Mesenchymal stem cell (in vitro differentiated cells and primary cell): ENCODE results near the gene CDH16.

Experiments
- DNase-seq: peaks from one replicate; pipeline ENCODE4 v3.0.0-alpha.2; 2013
- H2AFZ ChIP-seq: one replicate; pipeline ENCODE4 v1.6.1; 2013; ENCODE audit warnings: low read depth, mild to moderate bottlenecking, control low read depth, inconsistent platforms, low read length, moderate library complexity
- H2AK5ac ChIP-seq: 2 replicates; pipeline ENCODE4 v1.6.1; 2013; ENCODE audit warnings: low read length, moderate library complexity, mild to moderate bottlenecking, inconsistent platforms; ENCODE audit not compliant: severe bottlenecking
- H2BK120ac ChIP-seq: one replicate; pipeline ENCODE4 v1.6.1; 2013; ENCODE audit warnings: low read depth, mild to moderate bottlenecking, inconsistent platforms, low read length, moderate library complexity
- H2BK12ac ChIP-seq, 2 experiments: one replicate each; pipeline ENCODE4 v1.6.1; 2013; ENCODE audit warnings: inconsistent platforms in 2 of 2, low read length in 2 of 2, mild to moderate bottlenecking in 2 of 2, moderate library complexity in 2 of 2, control low read depth in 1 of 2
- H2BK15ac ChIP-seq: one replicate; pipeline ENCODE4 v1.6.1; 2013; ENCODE audit warnings: mild to moderate bottlenecking, low read depth, inconsistent platforms; ENCODE audit not compliant: poor library complexity, severe bottlenecking
- H2BK5ac ChIP-seq: 2 replicates; pipeline ENCODE4 v1.6.1; 2013; ENCODE audit warnings: low read depth, mild to moderate bottlenecking, low read length, control low read depth, inconsistent platforms; ENCODE audit not compliant: poor library complexity, severe bottlenecking
- H3K14ac ChIP-seq, 2 experiments: one replicate each; pipeline ENCODE4 v1.6.1; 2013; ENCODE audit warnings: inconsistent platforms in 2 of 2, low read length in 2 of 2, control low read depth in 1 of 2, mild to moderate bottlenecking in 1 of 2, moderate library complexity in 1 of 2
- H3K18ac ChIP-seq, 2 experiments: one replicate each; pipeline ENCODE4 v1.6.1; 2013; ENCODE audit warnings: inconsistent platforms in 2 of 2, low read length in 2 of 2, control low read depth in 1 of 2, low read depth in 1 of 2, mild to moderate bottlenecking in 1 of 2
- H3K23ac ChIP-seq, 2 experiments: one replicate each; pipeline ENCODE4 v1.6.1; 2013; ENCODE audit warnings: inconsistent platforms in 2 of 2, low read length in 2 of 2, mild to moderate bottlenecking in 2 of 2, moderate library complexity in 2 of 2, control low read depth in 1 of 2
- H3K27ac ChIP-seq: 2 replicates; pipeline ENCODE4 v1.5.1; 2013; ENCODE audit warnings: mild to moderate bottlenecking, moderate library complexity, low read length, control low read depth, inconsistent platforms; ENCODE audit not compliant: poor library complexity, severe bottlenecking
- H3K27me3 ChIP-seq, 2 experiments: 2 replicates each; pipeline versions ENCODE4 v1.6.1 to v1.7.0; 2013; ENCODE audit warnings: low read length in 2 of 2, mild to moderate bottlenecking in 2 of 2, moderate library complexity in 2 of 2, control low read depth in 1 of 2, inconsistent platforms in 1 of 2; ENCODE audit not compliant: control insufficient read depth in 1 of 2, insufficient read depth in 1 of 2
- H3K36me3 ChIP-seq, 2 experiments: 2 replicates each; pipeline versions ENCODE4 v1.6.1 to v1.7.0; 2013; ENCODE audit warnings: low read length in 2 of 2, control low read depth in 1 of 2, inconsistent platforms in 1 of 2, low read depth in 1 of 2, mild to moderate bottlenecking in 1 of 2; ENCODE audit not compliant: insufficient read depth in 2 of 2, control insufficient read depth in 1 of 2
- H3K4ac ChIP-seq, 2 experiments: one replicate each; pipeline ENCODE4 v1.6.1; 2013; ENCODE audit warnings: inconsistent platforms in 2 of 2, low read length in 2 of 2, mild to moderate bottlenecking in 2 of 2, moderate library complexity in 2 of 2, control low read depth in 1 of 2, low read depth in 1 of 2
- H3K4me1 ChIP-seq: 2 replicates; pipeline ENCODE4 v1.6.1; 2013; ENCODE audit warnings: low read depth, low read length, control low read depth; ENCODE audit not compliant: control insufficient read depth, insufficient read depth
- H3K4me2 ChIP-seq: 2 replicates; pipeline ENCODE4 v1.6.1; 2013; ENCODE audit warnings: low read length, mild to moderate bottlenecking, inconsistent platforms; ENCODE audit not compliant: poor library complexity, severe bottlenecking
- H3K4me3 ChIP-seq, 2 experiments: 2 replicates each; pipeline versions ENCODE4 v1.5.1 to v1.7.0; 2013; ENCODE audit warnings: low read length in 2 of 2, mild to moderate bottlenecking in 2 of 2, control low read depth in 1 of 2, low read depth in 1 of 2; ENCODE audit not compliant: insufficient read depth in 1 of 2
- H3K79me1 ChIP-seq: replicated peaks from 2 replicates; pipeline ENCODE4 v1.6.1; 2013; ENCODE audit warnings: mild to moderate bottlenecking, control low read depth, low read length, inconsistent platforms; ENCODE audit not compliant: poor library complexity, severe bottlenecking
- H3K9ac ChIP-seq: 2 replicates; pipeline ENCODE4 v1.7.0; 2013; ENCODE audit warnings: mild to moderate bottlenecking, low read length, moderate library complexity
- H3K9me3 ChIP-seq: 2 replicates; pipeline ENCODE4 v1.7.0; 2013; ENCODE audit warnings: mild to moderate bottlenecking, low read length; ENCODE audit not compliant: control insufficient read depth
- H4K8ac ChIP-seq: one replicate; pipeline ENCODE4 v1.6.1; 2013; ENCODE audit warnings: inconsistent platforms, mild to moderate bottlenecking, low read length, moderate library complexity
- H4K91ac ChIP-seq: one replicate; pipeline ENCODE4 v1.6.1; 2013; ENCODE audit warnings: mild to moderate bottlenecking, low read length, inconsistent platforms
- WGBS: methylation state at CpG from one replicate; pipeline ENCODE4 v1.1.7; 2013; ENCODE audit warnings: mixed read lengths; 5-methylcytosine and 5-hydroxymethylcytosine counted together

CDH16 gene

GRCh38 chr16:66926961-66927436, 8.3 kb upstream of the CDH16 start:
- Histone ChIP-seq H3K27ac (peak overlapping the region; percentile 48), H3K27me3 (peaks cover 0 to 14% of the 10 kb centered on the region in 2 experiments), H2AFZ (no peak overlapping the region), H3K36me3 (peaks cover 7 to 18% of the 10 kb centered on the region in 2 experiments), H2BK12ac (peak overlapping the region; percentile 88 to 98), H3K9ac (peak overlapping the region; percentile 55), H2BK120ac (peak overlapping the region; percentile 7), H4K8ac (peak overlapping the region; percentile 27), H3K4ac (peak overlapping the region; percentile 54 to 88), H3K14ac (no peak overlapping the region), H3K4me3 (no peak overlapping the region), H2BK15ac (no peak overlapping the region), H4K91ac (no peak overlapping the region), H3K4me1 (peaks cover 50% of the 10 kb centered on the region), H3K4me2 (no peak overlapping the region), H2AK5ac (peak overlapping the region; percentile 29), H3K23ac (no peak overlapping the region), H2BK5ac (no peak overlapping the region), H3K18ac (peak overlapping the region in 1 of 2 experiments; percentile 86), H3K79me1 (no peaks in the 10 kb centered on the region), H3K9me3 (no peaks in the 10 kb centered on the region)
- 27% methylated on average over 2 of the region's 3 CpGs for WGBS
- DNase-seq: peak; percentile 97

- Histone ChIP-seq H3K27ac (peak overlapping the region; percentile 29), H3K9ac (peak overlapping the region; percentile 33), H2BK15ac (peak overlapping the region; percentile 74), H3K4me3 (no peak overlapping the region), H3K27me3 (peaks cover 2 to 20% of the 10 kb centered on the region in 2 experiments), H4K8ac (peak overlapping the region; percentile 23), H4K91ac (peak overlapping the region; percentile 93), H3K4ac (peak overlapping the region; percentile 30 to 54), H3K4me2 (no peak overlapping the region), H3K4me1 (peaks cover 50% of the 10 kb centered on the region), H3K23ac (no peak overlapping the region), H2BK120ac (peak overlapping the region; percentile 7), H2BK5ac (no peak overlapping the region), H3K18ac (peak overlapping the region; percentile 47 to 86), H3K9me3 (no peaks in the 10 kb centered on the region), H3K36me3 (peaks cover under 1 to 22% of the 10 kb centered on the region in 2 experiments), H3K14ac (peak overlapping the region in 1 of 2 experiments; percentile 91), H2AFZ (no peak overlapping the region), H2AK5ac (peak overlapping the region; percentile 88), H2BK12ac (peak overlapping the region; percentile 88 to 98), H3K79me1 (no peaks in the 10 kb centered on the region)
- peak; percentile 44 for DNase-seq
- WGBS: 85% methylated on average over 5 of the region's 5 CpGs
Measured at GRCh38 chr16:66926171-66926947, 7.7 kb upstream of the CDH16 start.

- peak within 1 kb of the TSS; percentile 62 for H3K9ac ChIP-seq
- H2BK12ac ChIP-seq: peak within 1 kb of the TSS; percentile 88 to 98
- H2BK120ac ChIP-seq: peak within 1 kb of the TSS; percentile 7
- peaks cover 0 to 18% of the 10 kb centered on the region in 2 experiments for H3K36me3 ChIP-seq
- H4K8ac ChIP-seq: peak within 1 kb of the TSS; percentile 66
- peak within 1 kb of the TSS; percentile 30 for H2AFZ ChIP-seq
- H3K23ac ChIP-seq: no peak within 1 kb of the TSS
- peaks cover 8 to 28% of the 10 kb centered on the region in 2 experiments for H3K27me3 ChIP-seq
- peak within 1 kb of the TSS in 1 of 2 experiments; percentile 91 for H3K14ac ChIP-seq
- peak within 1 kb of the TSS; percentile 93 for H4K91ac ChIP-seq
- H2BK5ac ChIP-seq: peak within 1 kb of the TSS; percentile 32
- peak within 1 kb of the TSS; percentile 77 for H3K4me2 ChIP-seq
- H3K79me1 ChIP-seq: no peaks in the 10 kb centered on the region
- peak within 1 kb of the TSS; percentile 88 for H2AK5ac ChIP-seq
- peak within 1 kb of the TSS; percentile 61 to 70 for H3K4me3 ChIP-seq
- peak within 1 kb of the TSS; percentile 30 to 63 for H3K4ac ChIP-seq
- no peak within 1 kb of the TSS for H3K27ac ChIP-seq
- H2BK15ac ChIP-seq: peak within 1 kb of the TSS; percentile 74
- H3K18ac ChIP-seq: peak within 1 kb of the TSS; percentile 47 to 86
- H3K9me3 ChIP-seq: no peaks in the 10 kb centered on the region
- DNase-seq: peak; percentile 86
- H3K4me1 ChIP-seq: peaks cover 52% of the 10 kb centered on the region
- 6% methylated on average over 32 of the region's 42 CpGs for WGBS
Measured at GRCh38 chr16:66925322-66925840, 6.7 kb upstream of the CDH16 start, which contains the start of gene RRAD. Gene RRAD (minus strand): TSS chr16:66925535. CDS start chr16:66925179, 356 bp downstream.
